GM21423 (cell line): ENCODE measurements around the gene CCNY.

Experiments
- ATAC-seq: cut with Tn5 transposase; IDR thresholded peaks from one replicate; pipeline ENCODE4 v1.9.1; 2021; ENCODE audit warnings: mild to moderate bottlenecking, moderate library complexity; ENCODE audit not compliant: unreplicated experiment

The CCNY gene

GRCh38 chr10:35379226-35380137, 43.2 kb downstream of the CCNY start:
- peak; percentile 81 for ATAC-seq

GRCh38 chr10:35382096-35382495, 45.8 kb downstream of the CCNY start:
- no peak for ATAC-seq

- ATAC-seq, result no peak
These were observed 48.1 kb downstream of the CCNY start for GRCh38 chr10:35384265-35384868.

- no peak for ATAC-seq
These were observed 50.4 kb downstream of the CCNY start for GRCh38 chr10:35386594-35387174.

- ATAC-seq, result peak; percentile 81
These were observed 51.5 kb downstream of the CCNY start for GRCh38 chr10:35387768-35388167.

- ATAC-seq, result peak; percentile 48
These were observed 51.9 kb downstream of the CCNY start for GRCh38 chr10:35388197-35388596.

- ATAC-seq, result no peak
These were observed 52.4 kb downstream of the CCNY start for GRCh38 chr10:35388682-35389081.

GRCh38 chr10:35390161-35390840, 54.0 kb downstream of the CCNY start:
- no peak for ATAC-seq

- no peak for ATAC-seq
These were observed 54.5 kb downstream of the CCNY start for GRCh38 chr10:35390843-35391152.

GRCh38 chr10:35391153-35391953, 55.0 kb downstream of the CCNY start:
- ATAC-seq, result no peak

GRCh38 chr10:35391954-35392262, 55.6 kb downstream of the CCNY start:
- ATAC-seq, result no peak

GRCh38 chr10:35392482-35393228, 56.3 kb downstream of the CCNY start:
- ATAC-seq, result no peak

GRCh38 chr10:35394411-35394851, 58.1 kb downstream of the CCNY start:
- no peak for ATAC-seq

GRCh38 chr10:35394934-35395333, 58.6 kb downstream of the CCNY start:
- ATAC-seq, result no peak

- ATAC-seq, result no peak
These were observed 60.5 kb downstream of the CCNY start for GRCh38 chr10:35396560-35397434.

- no peak for ATAC-seq
These were observed 61.6 kb downstream of the CCNY start for GRCh38 chr10:35397953-35398352.

- no peak for ATAC-seq
These were observed 62.0 kb downstream of the CCNY start for GRCh38 chr10:35398355-35398754.

- no peak for ATAC-seq
These were observed 62.6 kb downstream of the CCNY start for GRCh38 chr10:35398908-35399307.

GRCh38 chr10:35399414-35400009, 63.2 kb downstream of the CCNY start:
- no peak for ATAC-seq
